ENCODE measurements around the gene CAVIN1.

DNA sequence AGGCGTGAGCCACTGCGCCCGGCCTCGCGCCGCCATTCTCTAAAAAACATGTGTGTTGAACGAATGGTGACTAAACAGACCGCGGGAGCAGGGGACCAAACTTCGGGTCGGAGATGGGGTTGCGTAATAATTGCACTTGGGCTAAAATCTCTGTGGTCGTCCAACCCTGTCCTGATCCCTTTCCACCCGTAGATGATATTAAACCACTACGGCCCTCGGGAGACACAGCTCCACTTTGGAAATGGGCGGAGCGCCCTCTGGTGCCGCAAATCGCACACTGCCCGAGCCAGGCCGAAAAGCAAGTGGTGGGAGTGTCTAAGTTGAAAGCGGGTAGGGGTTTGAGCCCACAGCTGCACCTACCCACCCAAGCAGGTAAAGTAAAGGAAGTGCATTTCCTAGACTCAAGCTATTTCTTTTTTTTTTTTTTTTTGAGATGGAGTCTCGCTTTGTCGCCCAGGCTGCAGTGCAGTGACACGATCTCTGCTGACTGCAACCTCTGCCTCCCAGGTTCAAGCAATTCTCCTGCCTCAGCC lies 17.0 kb downstream of the CAVIN1 start:
- TF ChIP-seq POLR2A (IDR thresholded peaks at IDR 0.05; ENCODE audit: low read depth, low read length) (no peak), GATA2 (IDR thresholded peaks at IDR 0.05; ENCODE audit: insufficient read depth, insufficient read length, low read depth, low read length) (no peak), POLR2AphosphoS5 (IDR thresholded peaks at IDR 0.05; ENCODE audit: insufficient read depth, low read depth, low read length) (no peak), EZH2 (IDR thresholded peaks at IDR 0.05; ENCODE audit: borderline replicate concordance, low read depth, low read length, severe bottlenecking) (no peak), JUN (IDR thresholded peaks at IDR 0.05; ENCODE audit: borderline replicate concordance, insufficient read depth, insufficient read length, low read depth) (no peak), MYC (IDR thresholded peaks at IDR 0.05; ENCODE audit: low read depth, low read length) (no peak), FOS (IDR thresholded peaks at IDR 0.05; ENCODE audit: borderline replicate concordance, insufficient read depth, low read length) (no peak)
- TF ChIP-seq, protein P1, sequence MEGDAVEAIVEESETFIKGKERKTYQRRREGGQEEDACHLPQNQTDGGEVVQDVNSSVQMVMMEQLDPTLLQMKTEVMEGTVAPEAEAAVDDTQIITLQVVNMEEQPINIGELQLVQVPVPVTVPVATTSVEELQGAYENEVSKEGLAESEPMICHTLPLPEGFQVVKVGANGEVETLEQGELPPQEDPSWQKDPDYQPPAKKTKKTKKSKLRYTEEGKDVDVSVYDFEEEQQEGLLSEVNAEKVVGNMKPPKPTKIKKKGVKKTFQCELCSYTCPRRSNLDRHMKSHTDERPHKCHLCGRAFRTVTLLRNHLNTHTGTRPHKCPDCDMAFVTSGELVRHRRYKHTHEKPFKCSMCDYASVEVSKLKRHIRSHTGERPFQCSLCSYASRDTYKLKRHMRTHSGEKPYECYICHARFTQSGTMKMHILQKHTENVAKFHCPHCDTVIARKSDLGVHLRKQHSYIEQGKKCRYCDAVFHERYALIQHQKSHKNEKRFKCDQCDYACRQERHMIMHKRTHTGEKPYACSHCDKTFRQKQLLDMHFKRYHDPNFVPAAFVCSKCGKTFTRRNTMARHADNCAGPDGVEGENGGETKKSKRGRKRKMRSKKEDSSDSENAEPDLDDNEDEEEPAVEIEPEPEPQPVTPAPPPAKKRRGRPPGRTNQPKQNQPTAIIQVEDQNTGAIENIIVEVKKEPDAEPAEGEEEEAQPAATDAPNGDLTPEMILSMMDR (IDR thresholded peaks at IDR 0.05; ENCODE audit: extremely low read depth in 1 of 2, insufficient read depth in 1 of 2, low read depth in 1 of 2, low read length in 2 of 2): peak; percentile 75 to 85
- TF ChIP-seq, protein P2, sequence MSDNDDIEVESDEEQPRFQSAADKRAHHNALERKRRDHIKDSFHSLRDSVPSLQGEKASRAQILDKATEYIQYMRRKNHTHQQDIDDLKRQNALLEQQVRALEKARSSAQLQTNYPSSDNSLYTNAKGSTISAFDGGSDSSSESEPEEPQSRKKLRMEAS (IDR thresholded peaks at IDR 0.05; ENCODE audit: insufficient read depth, insufficient read length): no peak

Measured in endothelial cell of umbilical vein (primary cell).